HCT116 (cell line): ENCODE measurements around the gene FZR1. TPM values are rescaled to one million over a fixed set of nuclear protein-coding genes. Genes with fewer than 3 reads are reported as not detected.

Experiments used
- ATAC-seq: fragments of 200-7000 bp; cut with Tn5 transposase; 2 replicates; pipeline ENCODE4 v1.9.1; 2020; ENCODE audit warnings: mild to moderate bottlenecking, moderate library complexity
- BruUV-seq: library from RNA; stranded (reverse); fragments of 400-500 nt; replicated peaks from 2 replicates; lab custom pipeline; 2021; lab: Mats Ljungman, UMichigan
- CTCF ChIA-PET: fragments of 300-600 bp; sonication (Branson Sonifier 250); formaldehyde crosslinking; loops from one replicate; lab custom pipeline; 2021; ENCODE audit warnings: antibody characterized with exemption; lab: Charles Lee
- POLR2A ChIA-PET: fragments of 300-600, 350-600 bp; sonication (Branson Sonifier 250); formaldehyde crosslinking; loops from one replicate; lab custom pipeline; 2021; ENCODE audit warnings: antibody characterized with exemption; lab: Charles Lee
- RAD21 ChIA-PET, 2 experiments: fragments of 300-600 bp; sonication (Branson Sonifier 250); formaldehyde crosslinking; loops; one replicate each; lab custom pipeline; 2023; ENCODE audit warnings: low total read pairs in 2 of 2; ENCODE audit not compliant: uncharacterized antibody in 2 of 2, unreplicated experiment in 2 of 2, low non-redundant PET in 1 of 2; lab: Charles Lee
- DNase-seq: peaks from one replicate; pipeline ENCODE4 v3.0.0-alpha.2; 2010; ENCODE audit warnings: low read depth, low spot score
- H2AFZ ChIP-seq: fragments of 200-600 bp; shearing (Covaris generic), sonication (generic); 2 replicates; pipeline ENCODE4 v1.6.1; 2017; ENCODE audit warnings: low read depth, mixed run types, mixed read lengths, antibody characterized with exemption, low read length; ENCODE audit not compliant: poor library complexity, severe bottlenecking
- H3K27ac ChIP-seq: 2 replicates; pipeline ENCODE4 v1.5.1; 2012; ENCODE audit warnings: low read depth, low read length
- H3K27me3 ChIP-seq: fragments of 200-600 bp; sonication (generic); 2 replicates; pipeline ENCODE4 v1.6.1; 2016; ENCODE audit warnings: mixed run types, low read length, mixed read lengths; ENCODE audit not compliant: insufficient read depth
- H3K36me3 ChIP-seq, 2 experiments: fragments of 200-500 bp in 1 of 2; fragments of 200-600 bp in 1 of 2; sonication (Bioruptor generic) in 1 of 2; sonication (generic) in 1 of 2; 2 replicates each; pipeline versions ENCODE4 v1.5.1 to v1.6.1; 2014 to 2016; ENCODE audit warnings: low read length in 2 of 2, inconsistent platforms in 1 of 2, mixed read lengths in 1 of 2, mixed run types in 1 of 2; ENCODE audit not compliant: insufficient read depth in 2 of 2, control insufficient read depth in 1 of 2
- H3K4me1 ChIP-seq, 2 experiments: fragments of 200-600 bp in 1 of 2; sonication (generic) in 1 of 2; 2 replicates each; pipeline versions ENCODE4 v1.5.1 to v1.6.1; 2012 to 2017; ENCODE audit warnings: low read length in 2 of 2, inconsistent platforms in 1 of 2, mild to moderate bottlenecking in 1 of 2, mixed read lengths in 1 of 2, mixed run types in 1 of 2, moderate library complexity in 1 of 2; ENCODE audit not compliant: insufficient read depth in 2 of 2, control insufficient read depth in 1 of 2
- H3K4me2 ChIP-seq: fragments of 200-600 bp; sonication (generic); 2 replicates; pipeline ENCODE4 v1.6.1; 2017; ENCODE audit warnings: mixed run types, low read length, mixed read lengths
- H3K4me3 ChIP-seq, 2 experiments: fragments of 200-600 bp in 1 of 2; sonication (generic) in 1 of 2; replicated peaks in 1 of 2; 2 replicates each; pipeline ENCODE4 v1.5.1; 2011 to 2016; ENCODE audit warnings: low read length in 2 of 2, control low read depth in 1 of 2, low read depth in 1 of 2, mild to moderate bottlenecking in 1 of 2, mixed read lengths in 1 of 2, mixed run types in 1 of 2
- H3K79me2 ChIP-seq: fragments of 200-600 bp; sonication (generic); 2 replicates; pipeline ENCODE4 v1.6.1; 2017; ENCODE audit warnings: mild to moderate bottlenecking, mixed run types, low read length, moderate library complexity, mixed read lengths; ENCODE audit not compliant: insufficient read depth
- H3K9ac ChIP-seq: fragments of 200-600 bp; sonication (generic); 2 replicates; pipeline ENCODE4 v1.6.1; 2016; ENCODE audit warnings: low read length, mixed read lengths
- H3K9me2 ChIP-seq: fragments of 200-600 bp; sonication (generic), shearing (Covaris generic); 2 replicates; pipeline ENCODE4 v1.6.1; 2017; ENCODE audit warnings: mixed run types, mild to moderate bottlenecking, moderate library complexity; ENCODE audit not compliant: insufficient read depth
- H3K9me3 ChIP-seq, 2 experiments: fragments of 200-500 bp in 1 of 2; fragments of 200-600 bp in 1 of 2; sonication (Bioruptor generic) in 1 of 2; sonication (generic) in 1 of 2; 2 replicates each; pipeline ENCODE4 v1.6.1; 2014 to 2017; ENCODE audit warnings: low read length in 2 of 2, mixed read lengths in 2 of 2, inconsistent platforms in 1 of 2, low read depth in 1 of 2, mild to moderate bottlenecking in 1 of 2, mixed run types in 1 of 2, moderate library complexity in 1 of 2; ENCODE audit not compliant: control insufficient read depth in 1 of 2, insufficient read depth in 1 of 2
- H4K20me1 ChIP-seq: fragments of 200-600 bp; sonication (generic), shearing (Covaris generic); 2 replicates; pipeline ENCODE4 v1.6.1; 2017; ENCODE audit warnings: mixed run types, mild to moderate bottlenecking, moderate library complexity; ENCODE audit not compliant: insufficient read depth
- EGR1 ChIP-seq: IDR thresholded peaks from 2 replicates; pipeline ENCODE4 v1.6.1; 2012; ENCODE audit warnings: low read depth
- EZH2phosphoT487 ChIP-seq: fragments of 200-600 bp; IDR thresholded peaks from 2 replicates; pipeline ENCODE4 v1.6.1; 2018; ENCODE audit warnings: antibody characterized with exemption, borderline replicate concordance
- POLR2AphosphoS5 ChIP-seq: IDR thresholded peaks from 2 replicates; pipeline ENCODE4 v1.6.1; 2011; ENCODE audit warnings: mild to moderate bottlenecking, low read depth, low read length, moderate library complexity
- SIN3A ChIP-seq: IDR thresholded peaks from 2 replicates; pipeline ENCODE4 v1.6.1; 2012; ENCODE audit warnings: low read depth
- SP1 ChIP-seq: IDR thresholded peaks from 2 replicates; pipeline ENCODE4 v1.6.1; 2012; ENCODE audit warnings: low read depth
- SRF ChIP-seq: IDR thresholded peaks from 2 replicates; pipeline ENCODE4 v1.6.1; 2012; ENCODE audit warnings: low read depth
- TCF7L2 ChIP-seq: IDR thresholded peaks from 2 replicates; pipeline ENCODE4 v1.7.0; 2011; ENCODE audit warnings: borderline replicate concordance, inconsistent platforms; ENCODE audit not compliant: insufficient read depth, insufficient read length; ENCODE audit errors: extremely low read depth
- YY1 ChIP-seq: IDR thresholded peaks from 2 replicates; pipeline ENCODE4 v1.6.1; 2011; ENCODE audit warnings: low read length, low read depth, moderate library complexity, mild to moderate bottlenecking; ENCODE audit not compliant: insufficient replicate concordance; ENCODE audit errors: extremely low read depth
- ZFX ChIP-seq: fragments of 450-650 bp; IDR thresholded peaks from 2 replicates; pipeline ENCODE4 v1.6.1; 2017
- intact Hi-C: fragments of 100-400 bp; cut with micrococcal nuclease; formaldehyde crosslinking; loops from 2 replicates; pipeline ENCODE4 v1.10.0; 2022
- total RNA-seq: library from RNA; stranded (reverse); gene quantifications from one replicate; pipeline ENCODE4 v1.2.1, GENCODE V29; 2021; ENCODE audit not compliant: unreplicated experiment
- TF ChIP-seq, protein P1 (sequence below): IDR thresholded peaks from 2 replicates; pipeline ENCODE4 v1.6.1; 2012; ENCODE audit warnings: low read depth
- TF ChIP-seq, protein P2 (sequence below), 3 experiments: fragments of 200-600 bp in 1 of 3; sonication (generic) in 1 of 3; IDR thresholded peaks in 2 of 3; conservative IDR thresholded peaks in 1 of 3; 2 replicates each; pipeline ENCODE4 v1.5.1; 2012 to 2017; ENCODE audit warnings: low read depth in 2 of 3, low read length in 2 of 3, antibody characterized with exemption in 1 of 3, borderline replicate concordance in 1 of 3, control low read depth in 1 of 3, mild to moderate bottlenecking in 1 of 3, mixed read lengths in 1 of 3, mixed run types in 1 of 3, moderate library complexity in 1 of 3; ENCODE audit not compliant: insufficient read depth in 1 of 3

The FZR1 gene
- total RNA-seq, 1 experiment from 2014 or later = 60.3 TPM

DNA sequence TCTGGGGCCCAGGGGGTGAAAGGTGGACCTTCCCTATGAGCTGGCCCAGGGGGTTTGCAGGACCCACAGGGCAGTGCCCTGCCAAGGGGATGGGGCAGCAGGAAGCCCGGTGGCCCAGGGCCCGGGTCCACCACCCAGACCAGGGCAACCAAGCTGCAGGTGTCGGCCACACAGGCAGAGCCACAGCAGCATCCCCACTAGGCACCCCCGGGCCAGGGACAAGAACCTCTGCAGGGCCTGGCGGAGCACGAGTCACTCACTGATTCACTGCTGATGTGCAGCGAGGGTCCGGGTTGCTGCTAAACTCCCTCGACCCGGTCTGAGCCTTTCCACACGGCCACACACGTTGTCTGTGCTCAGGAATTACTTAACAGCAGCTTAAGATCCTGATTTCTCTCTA lies 8.8 kb downstream of the FZR1 start:
- peaks cover 6 to 16% of the 10 kb centered on the region in 2 experiments; a peak in 3 of 4 replicates for H3K36me3 ChIP-seq
- H3K27ac ChIP-seq = no peak overlapping the region
- ChIA-PET CTCF (no interaction called here), POLR2A (no interaction called here), RAD21 (no interaction called here)
- no peak overlapping the region for H3K4me3 ChIP-seq
- no peak overlapping the region for H2AFZ ChIP-seq
- H3K27me3 ChIP-seq = no peaks in the 10 kb centered on the region
- intact Hi-C loops = no loop called here
- DNase-seq = no peak
- H4K20me1 ChIP-seq = no peaks in the 10 kb centered on the region
- peaks cover under 1 to 3% of the 10 kb centered on the region in 2 experiments; a peak in 3 of 4 replicates for H3K4me1 ChIP-seq
- BruUV-seq = no TSS peak
- ATAC-seq = no peak
- H3K4me2 ChIP-seq = no peak overlapping the region
- H3K9me3 ChIP-seq = no peaks in the 10 kb centered on the region
- H3K9ac ChIP-seq = no peak overlapping the region
- H3K79me2 ChIP-seq = peaks cover 95% of the 10 kb centered on the region
- H3K9me2 ChIP-seq = no peaks in the 10 kb centered on the region
- TF ChIP-seq ZFX (no peak), YY1 (no peak), EZH2phosphoT487 (no peak), POLR2AphosphoS5 (no peak), EGR1 (no peak), SP1 (no peak), SIN3A (no peak), SRF (no peak), TCF7L2 (no peak)
- TF ChIP-seq, protein P1, sequence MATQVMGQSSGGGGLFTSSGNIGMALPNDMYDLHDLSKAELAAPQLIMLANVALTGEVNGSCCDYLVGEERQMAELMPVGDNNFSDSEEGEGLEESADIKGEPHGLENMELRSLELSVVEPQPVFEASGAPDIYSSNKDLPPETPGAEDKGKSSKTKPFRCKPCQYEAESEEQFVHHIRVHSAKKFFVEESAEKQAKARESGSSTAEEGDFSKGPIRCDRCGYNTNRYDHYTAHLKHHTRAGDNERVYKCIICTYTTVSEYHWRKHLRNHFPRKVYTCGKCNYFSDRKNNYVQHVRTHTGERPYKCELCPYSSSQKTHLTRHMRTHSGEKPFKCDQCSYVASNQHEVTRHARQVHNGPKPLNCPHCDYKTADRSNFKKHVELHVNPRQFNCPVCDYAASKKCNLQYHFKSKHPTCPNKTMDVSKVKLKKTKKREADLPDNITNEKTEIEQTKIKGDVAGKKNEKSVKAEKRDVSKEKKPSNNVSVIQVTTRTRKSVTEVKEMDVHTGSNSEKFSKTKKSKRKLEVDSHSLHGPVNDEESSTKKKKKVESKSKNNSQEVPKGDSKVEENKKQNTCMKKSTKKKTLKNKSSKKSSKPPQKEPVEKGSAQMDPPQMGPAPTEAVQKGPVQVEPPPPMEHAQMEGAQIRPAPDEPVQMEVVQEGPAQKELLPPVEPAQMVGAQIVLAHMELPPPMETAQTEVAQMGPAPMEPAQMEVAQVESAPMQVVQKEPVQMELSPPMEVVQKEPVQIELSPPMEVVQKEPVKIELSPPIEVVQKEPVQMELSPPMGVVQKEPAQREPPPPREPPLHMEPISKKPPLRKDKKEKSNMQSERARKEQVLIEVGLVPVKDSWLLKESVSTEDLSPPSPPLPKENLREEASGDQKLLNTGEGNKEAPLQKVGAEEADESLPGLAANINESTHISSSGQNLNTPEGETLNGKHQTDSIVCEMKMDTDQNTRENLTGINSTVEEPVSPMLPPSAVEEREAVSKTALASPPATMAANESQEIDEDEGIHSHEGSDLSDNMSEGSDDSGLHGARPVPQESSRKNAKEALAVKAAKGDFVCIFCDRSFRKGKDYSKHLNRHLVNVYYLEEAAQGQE = no peak
- TF ChIP-seq, protein P2, sequence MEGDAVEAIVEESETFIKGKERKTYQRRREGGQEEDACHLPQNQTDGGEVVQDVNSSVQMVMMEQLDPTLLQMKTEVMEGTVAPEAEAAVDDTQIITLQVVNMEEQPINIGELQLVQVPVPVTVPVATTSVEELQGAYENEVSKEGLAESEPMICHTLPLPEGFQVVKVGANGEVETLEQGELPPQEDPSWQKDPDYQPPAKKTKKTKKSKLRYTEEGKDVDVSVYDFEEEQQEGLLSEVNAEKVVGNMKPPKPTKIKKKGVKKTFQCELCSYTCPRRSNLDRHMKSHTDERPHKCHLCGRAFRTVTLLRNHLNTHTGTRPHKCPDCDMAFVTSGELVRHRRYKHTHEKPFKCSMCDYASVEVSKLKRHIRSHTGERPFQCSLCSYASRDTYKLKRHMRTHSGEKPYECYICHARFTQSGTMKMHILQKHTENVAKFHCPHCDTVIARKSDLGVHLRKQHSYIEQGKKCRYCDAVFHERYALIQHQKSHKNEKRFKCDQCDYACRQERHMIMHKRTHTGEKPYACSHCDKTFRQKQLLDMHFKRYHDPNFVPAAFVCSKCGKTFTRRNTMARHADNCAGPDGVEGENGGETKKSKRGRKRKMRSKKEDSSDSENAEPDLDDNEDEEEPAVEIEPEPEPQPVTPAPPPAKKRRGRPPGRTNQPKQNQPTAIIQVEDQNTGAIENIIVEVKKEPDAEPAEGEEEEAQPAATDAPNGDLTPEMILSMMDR (IDR thresholded peaks at IDR 0.05 in 2 of 3, conservative IDR thresholded peaks at IDR 0.05 in 1 of 3; ENCODE audit: borderline replicate concordance in 1 of 3, insufficient read depth in 1 of 3, low read depth in 2 of 3, low read length in 2 of 3) = no peak
